Adipocyte (in vitro differentiated cells): ENCODE data around the gene CRYGD.
"Not testable (repeated sequence)": the region's sequence is repeated elsewhere in the genome, so short reads cannot be mapped to it uniquely, and the experiment has no call there.

Source experiments
- DNase-seq: peaks from one replicate; pipeline ENCODE4 v3.0.0-alpha.2; 2015; ENCODE audit warnings: low read depth
- H3K27me3 ChIP-seq: replicated peaks from 2 replicates; pipeline ENCODE4 v1.7.0; 2013; ENCODE audit warnings: mild to moderate bottlenecking, low read length, moderate library complexity; ENCODE audit not compliant: control insufficient read depth, insufficient read depth
- H3K36me3 ChIP-seq: 2 replicates; pipeline ENCODE4 v1.7.0; 2013; ENCODE audit warnings: low read length, mild to moderate bottlenecking, moderate library complexity; ENCODE audit not compliant: control insufficient read depth, insufficient read depth, severe bottlenecking
- H3K4me1 ChIP-seq: 2 replicates; pipeline ENCODE4 v1.7.0; 2013; ENCODE audit warnings: mild to moderate bottlenecking, low read length, moderate library complexity; ENCODE audit not compliant: control insufficient read depth, insufficient read depth
- H3K4me3 ChIP-seq: 2 replicates; pipeline ENCODE4 v1.7.0; 2013; ENCODE audit warnings: mild to moderate bottlenecking, low read length, moderate library complexity
- H3K9ac ChIP-seq: 2 replicates; pipeline ENCODE4 v1.7.0; 2013; ENCODE audit warnings: mild to moderate bottlenecking, low read length, moderate library complexity
- H3K9me3 ChIP-seq: 2 replicates; pipeline ENCODE4 v1.7.0; 2013; ENCODE audit warnings: mild to moderate bottlenecking, low read length, moderate library complexity; ENCODE audit not compliant: control insufficient read depth

CRYGD gene

GRCh38 chr2:208098701-208099100, 25.6 kb downstream of the CRYGD start:
- not testable (repeated sequence) for H3K36me3 ChIP-seq, H3K9ac ChIP-seq, H3K27me3 ChIP-seq, H3K4me3 ChIP-seq, H3K4me1 ChIP-seq, H3K9me3 ChIP-seq, DNase-seq

GRCh38 chr2:208098267-208098666, 26.1 kb downstream of the CRYGD start:
- Histone ChIP-seq H3K9me3 (no peaks in the 10 kb centered on the region), H3K9ac (no peak overlapping the region), H3K4me3 (no peak overlapping the region), H3K27me3 (peaks cover 8% of the 10 kb centered on the region), H3K36me3 (no peaks in the 10 kb centered on the region), H3K4me1 (peaks cover 7% of the 10 kb centered on the region)
- DNase-seq, result no peak

GRCh38 chr2:208097801-208098200, 26.5 kb downstream of the CRYGD start:
- DNase-seq, result no peak
- H3K36me3 ChIP-seq, result no peaks in the 10 kb centered on the region

GRCh38 chr2:208097313-208097712, 27.0 kb downstream of the CRYGD start:
- Histone ChIP-seq H3K27me3 (peaks cover 14% of the 10 kb centered on the region), H3K9ac (no peak overlapping the region), H3K9me3 (no peaks in the 10 kb centered on the region), H3K36me3 (no peaks in the 10 kb centered on the region), H3K4me3 (no peak overlapping the region), H3K4me1 (peaks cover 7% of the 10 kb centered on the region)
- no peak for DNase-seq

More at GRCh38 chr2:208097801-208098200, 26.5 kb downstream of the CRYGD start:
- no peaks in the 10 kb centered on the region for H3K9me3 ChIP-seq
- H3K9ac ChIP-seq, result no peak overlapping the region
- H3K4me1 ChIP-seq, result peaks cover 7% of the 10 kb centered on the region
- peaks cover 11% of the 10 kb centered on the region for H3K27me3 ChIP-seq
- H3K4me3 ChIP-seq, result no peak overlapping the region

- DNase-seq, result no peak
- peaks cover 7% of the 10 kb centered on the region for H3K4me1 ChIP-seq
- H3K9me3 ChIP-seq, result no peaks in the 10 kb centered on the region
- H3K27me3 ChIP-seq, result peaks cover 14% of the 10 kb centered on the region
- H3K36me3 ChIP-seq, result no peaks in the 10 kb centered on the region
- no peak overlapping the region for H3K4me3 ChIP-seq
- no peak overlapping the region for H3K9ac ChIP-seq
Observed at GRCh38 chr2:208096080-208096479, 28.2 kb downstream of the CRYGD start.

- no peaks in the 10 kb centered on the region for H3K36me3 ChIP-seq
Observed at GRCh38 chr2:208093128-208093527, 31.2 kb downstream of the CRYGD start.

GRCh38 chr2:208092093-208092832, 32.1 kb downstream of the CRYGD start:
- no peak for DNase-seq
- Histone ChIP-seq H3K9ac (no peak overlapping the region), H3K27me3 (peaks cover 10% of the 10 kb centered on the region), H3K36me3 (no peaks in the 10 kb centered on the region), H3K4me1 (peaks cover 2% of the 10 kb centered on the region), H3K4me3 (no peak overlapping the region), H3K9me3 (peaks cover 5% of the 10 kb centered on the region)

More at GRCh38 chr2:208093128-208093527, 31.2 kb downstream of the CRYGD start:
- no peak overlapping the region for H3K4me3 ChIP-seq
- H3K27me3 ChIP-seq, result peaks cover 11% of the 10 kb centered on the region
- H3K4me1 ChIP-seq, result peaks cover 7% of the 10 kb centered on the region
- H3K9ac ChIP-seq, result no peak overlapping the region
- no peak for DNase-seq
- H3K9me3 ChIP-seq, result peaks cover 5% of the 10 kb centered on the region

GRCh38 chr2:208090420-208090819, 33.9 kb downstream of the CRYGD start:
- Histone ChIP-seq H3K36me3 (no peaks in the 10 kb centered on the region), H3K4me3 (no peak overlapping the region), H3K4me1 (no peaks in the 10 kb centered on the region), H3K9me3 (peaks cover 5% of the 10 kb centered on the region), H3K9ac (no peak overlapping the region), H3K27me3 (peaks cover 11% of the 10 kb centered on the region)
- no peak for DNase-seq

GRCh38 chr2:208086029-208086428, 38.3 kb downstream of the CRYGD start:
- Histone ChIP-seq H3K9me3 (peaks cover 9% of the 10 kb centered on the region), H3K36me3 (no peaks in the 10 kb centered on the region), H3K27me3 (peaks cover 4% of the 10 kb centered on the region), H3K4me1 (no peaks in the 10 kb centered on the region), H3K9ac (no peak overlapping the region), H3K4me3 (no peak overlapping the region)
- no peak for DNase-seq

GRCh38 chr2:208083807-208084206, 40.5 kb downstream of the CRYGD start:
- Histone ChIP-seq H3K4me3 (no peak overlapping the region), H3K9ac (no peak overlapping the region), H3K9me3 (peaks cover 19% of the 10 kb centered on the region), H3K27me3 (peaks cover 7% of the 10 kb centered on the region), H3K36me3 (no peaks in the 10 kb centered on the region), H3K4me1 (no peaks in the 10 kb centered on the region)
- DNase-seq, result no peak

- Histone ChIP-seq H3K9ac (no peak overlapping the region), H3K36me3 (no peaks in the 10 kb centered on the region), H3K4me1 (peaks cover 10% of the 10 kb centered on the region), H3K9me3 (peaks cover 16% of the 10 kb centered on the region), H3K27me3 (peaks cover 10% of the 10 kb centered on the region), H3K4me3 (no peak overlapping the region)
- peak; percentile 72 for DNase-seq
Observed at GRCh38 chr2:208077276-208077675, 47.0 kb downstream of the CRYGD start.
